Measurements from ENCODE around the gene RBL1. TPM values are rescaled to one million over a fixed set of nuclear protein-coding genes. Genes with fewer than 3 reads are reported as not detected.

Gene RBL1, protein sequence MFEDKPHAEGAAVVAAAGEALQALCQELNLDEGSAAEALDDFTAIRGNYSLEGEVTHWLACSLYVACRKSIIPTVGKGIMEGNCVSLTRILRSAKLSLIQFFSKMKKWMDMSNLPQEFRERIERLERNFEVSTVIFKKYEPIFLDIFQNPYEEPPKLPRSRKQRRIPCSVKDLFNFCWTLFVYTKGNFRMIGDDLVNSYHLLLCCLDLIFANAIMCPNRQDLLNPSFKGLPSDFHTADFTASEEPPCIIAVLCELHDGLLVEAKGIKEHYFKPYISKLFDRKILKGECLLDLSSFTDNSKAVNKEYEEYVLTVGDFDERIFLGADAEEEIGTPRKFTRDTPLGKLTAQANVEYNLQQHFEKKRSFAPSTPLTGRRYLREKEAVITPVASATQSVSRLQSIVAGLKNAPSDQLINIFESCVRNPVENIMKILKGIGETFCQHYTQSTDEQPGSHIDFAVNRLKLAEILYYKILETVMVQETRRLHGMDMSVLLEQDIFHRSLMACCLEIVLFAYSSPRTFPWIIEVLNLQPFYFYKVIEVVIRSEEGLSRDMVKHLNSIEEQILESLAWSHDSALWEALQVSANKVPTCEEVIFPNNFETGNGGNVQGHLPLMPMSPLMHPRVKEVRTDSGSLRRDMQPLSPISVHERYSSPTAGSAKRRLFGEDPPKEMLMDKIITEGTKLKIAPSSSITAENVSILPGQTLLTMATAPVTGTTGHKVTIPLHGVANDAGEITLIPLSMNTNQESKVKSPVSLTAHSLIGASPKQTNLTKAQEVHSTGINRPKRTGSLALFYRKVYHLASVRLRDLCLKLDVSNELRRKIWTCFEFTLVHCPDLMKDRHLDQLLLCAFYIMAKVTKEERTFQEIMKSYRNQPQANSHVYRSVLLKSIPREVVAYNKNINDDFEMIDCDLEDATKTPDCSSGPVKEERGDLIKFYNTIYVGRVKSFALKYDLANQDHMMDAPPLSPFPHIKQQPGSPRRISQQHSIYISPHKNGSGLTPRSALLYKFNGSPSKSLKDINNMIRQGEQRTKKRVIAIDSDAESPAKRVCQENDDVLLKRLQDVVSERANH
- total RNA-seq = 3.8 and 9.0 TPM in 2 replicates

DNA sequence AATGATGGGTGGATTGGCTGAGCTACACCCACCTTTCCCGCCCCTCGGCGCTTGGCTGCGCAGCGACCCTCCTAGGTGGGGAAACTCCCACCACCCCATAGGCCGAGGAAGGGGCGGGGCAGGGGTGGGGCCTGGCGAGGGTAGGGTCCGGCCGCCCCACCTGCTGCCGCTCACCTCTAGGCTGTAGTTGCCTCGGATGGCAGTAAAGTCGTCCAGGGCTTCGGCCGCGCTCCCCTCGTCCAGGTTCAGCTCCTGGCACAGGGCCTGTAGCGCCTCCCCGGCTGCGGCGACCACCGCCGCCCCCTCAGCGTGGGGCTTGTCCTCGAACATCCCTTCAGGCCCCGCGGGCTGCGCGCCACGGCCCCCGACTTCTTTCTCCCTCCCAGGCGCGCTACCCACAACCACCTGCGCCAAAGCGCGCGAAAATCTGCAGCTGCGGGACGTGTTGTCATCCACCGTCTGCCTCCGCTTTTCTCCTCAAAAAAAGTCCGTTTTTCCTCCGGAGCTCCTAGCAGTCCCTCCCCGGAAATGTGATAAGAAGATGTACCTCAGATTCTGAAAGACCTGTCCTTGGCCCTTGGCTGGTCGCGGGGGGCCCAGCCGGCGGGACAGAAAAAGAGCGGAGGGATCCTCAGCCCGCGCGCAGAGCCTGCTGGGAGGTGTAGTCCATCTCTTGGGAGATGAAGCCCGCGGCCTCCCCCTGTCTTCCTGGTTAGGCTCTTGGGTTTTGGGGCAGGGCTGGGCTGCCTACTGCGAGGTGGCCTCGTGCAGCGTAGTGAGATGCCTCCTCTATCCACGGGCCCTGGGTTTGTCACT, at the start of gene RBL1:
Gene RBL1, minus strand, starts transcription at position 399 of the 816 bp plus-strand sequence. Its CDS starts 69 bp downstream, at position 330.

DNA sequence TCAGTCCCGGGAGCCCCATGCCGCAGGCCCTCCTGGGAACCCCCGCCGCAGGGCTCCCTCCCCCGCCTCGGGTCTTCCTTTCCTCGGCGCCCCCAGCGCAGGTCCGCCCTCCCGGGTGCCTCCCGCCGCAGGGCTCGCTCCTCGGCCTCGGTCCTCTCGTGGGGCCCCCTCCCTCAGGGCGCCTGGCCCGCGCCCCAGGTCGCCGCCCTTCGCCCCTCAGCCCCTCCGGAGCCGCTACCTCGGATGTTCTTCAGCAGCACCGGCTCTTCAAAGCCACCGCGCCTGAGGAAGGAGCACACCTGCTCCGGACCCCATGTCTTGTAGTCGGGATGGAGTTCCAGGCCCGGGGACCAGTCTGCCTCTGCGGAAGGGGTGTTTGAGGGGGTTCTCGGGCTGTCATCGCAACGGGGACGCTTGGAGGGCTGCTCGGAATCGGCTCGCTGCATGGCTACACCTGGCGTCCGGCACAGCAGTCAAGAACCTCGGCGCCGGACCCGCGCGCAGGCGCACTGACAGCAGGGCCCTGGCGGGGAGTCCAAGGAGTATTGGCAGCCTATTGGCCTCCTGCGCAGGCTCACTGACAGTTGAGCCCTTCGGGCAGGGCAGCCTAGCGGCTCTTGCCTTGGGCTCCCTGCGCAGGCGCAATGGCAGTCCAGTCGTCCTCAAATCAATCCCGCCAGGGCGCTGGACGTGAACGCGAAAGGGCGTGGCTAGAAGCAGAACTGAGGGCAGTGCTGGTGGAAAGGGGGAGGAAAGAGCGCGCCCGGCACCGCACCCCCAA, 144.4 kb downstream of the RBL1 start, which contains the start of gene SAMHD1:
Gene SAMHD1, minus strand, starts transcription at position 511 of the 781 bp plus-strand sequence. Its CDS starts 65 bp downstream, at position 446.

Other genes with a start within 250 kb of the RBL1 start
- not detected in 2 replicates for gene TLDC2, start 219.9 kb downstream of the RBL1 start, total RNA-seq
- gene SAMHD1, start 144.3 kb downstream of the RBL1 start, total RNA-seq = 3.5 and 8.2 TPM in 2 replicates
- 176 and 227 TPM in 2 replicates for gene RPN2, start 83.3 kb upstream of the RBL1 start, total RNA-seq
- gene MROH8, start 83.6 kb upstream of the RBL1 start, total RNA-seq = 0.08 TPM in 1 of 2 replicates, not detected in the other
- gene GHRH, start 165.8 kb upstream of the RBL1 start, total RNA-seq = not detected in 2 replicates
- gene MANBAL, start 193.7 kb upstream of the RBL1 start, total RNA-seq = 20.7 and 34.8 TPM in 2 replicates

Data from hair follicular keratinocyte (primary cell).